ENCODE results near the gene RSPH10B2.

DNA sequence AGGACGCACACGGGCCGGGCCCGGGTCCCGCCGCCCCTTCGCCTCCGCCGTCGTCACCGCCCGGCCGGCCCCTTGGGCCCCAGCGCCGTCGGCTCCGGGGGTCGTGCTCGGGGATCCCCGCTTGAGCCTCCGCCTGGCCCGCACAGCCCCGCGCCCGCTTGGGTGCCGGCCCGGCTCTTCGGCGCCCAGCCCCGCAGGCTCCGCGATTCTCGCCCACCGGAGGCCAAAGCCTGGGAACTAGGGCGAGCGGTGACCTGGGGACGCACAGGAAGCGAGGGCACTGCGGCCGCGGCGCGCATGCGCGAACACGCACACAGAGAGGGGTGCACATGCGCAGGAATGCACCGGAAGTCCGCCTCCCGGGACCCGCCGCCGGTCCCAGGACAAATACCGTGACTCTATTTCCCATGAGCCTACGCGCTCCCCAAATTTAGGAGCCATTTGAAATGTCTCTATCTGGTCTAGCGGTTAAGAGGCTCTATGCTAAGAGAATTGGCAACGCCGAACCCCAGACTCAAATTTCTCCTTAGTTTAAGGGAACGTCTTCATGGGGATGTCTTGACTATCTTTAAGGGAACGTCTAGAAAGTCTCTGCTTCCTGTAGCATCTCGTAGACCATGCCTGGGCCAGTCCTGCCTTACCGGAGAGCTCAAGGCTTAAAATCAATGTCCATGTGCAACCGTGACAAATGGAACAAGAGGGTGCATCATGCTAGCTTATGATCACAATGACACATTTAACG, 47.1 kb upstream of the RSPH10B2 start, which contains the start of gene ZNF12:
- TF ChIP-seq, protein P1, sequence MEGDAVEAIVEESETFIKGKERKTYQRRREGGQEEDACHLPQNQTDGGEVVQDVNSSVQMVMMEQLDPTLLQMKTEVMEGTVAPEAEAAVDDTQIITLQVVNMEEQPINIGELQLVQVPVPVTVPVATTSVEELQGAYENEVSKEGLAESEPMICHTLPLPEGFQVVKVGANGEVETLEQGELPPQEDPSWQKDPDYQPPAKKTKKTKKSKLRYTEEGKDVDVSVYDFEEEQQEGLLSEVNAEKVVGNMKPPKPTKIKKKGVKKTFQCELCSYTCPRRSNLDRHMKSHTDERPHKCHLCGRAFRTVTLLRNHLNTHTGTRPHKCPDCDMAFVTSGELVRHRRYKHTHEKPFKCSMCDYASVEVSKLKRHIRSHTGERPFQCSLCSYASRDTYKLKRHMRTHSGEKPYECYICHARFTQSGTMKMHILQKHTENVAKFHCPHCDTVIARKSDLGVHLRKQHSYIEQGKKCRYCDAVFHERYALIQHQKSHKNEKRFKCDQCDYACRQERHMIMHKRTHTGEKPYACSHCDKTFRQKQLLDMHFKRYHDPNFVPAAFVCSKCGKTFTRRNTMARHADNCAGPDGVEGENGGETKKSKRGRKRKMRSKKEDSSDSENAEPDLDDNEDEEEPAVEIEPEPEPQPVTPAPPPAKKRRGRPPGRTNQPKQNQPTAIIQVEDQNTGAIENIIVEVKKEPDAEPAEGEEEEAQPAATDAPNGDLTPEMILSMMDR (IDR thresholded peaks at IDR 0.05; ENCODE audit: insufficient read depth, low read length, poor library complexity, severe bottlenecking): no peak
- TF ChIP-seq EZH2phosphoT487 (conservative IDR thresholded peaks at IDR 0.05; ENCODE audit: low read length): no peak
